Measurements from ENCODE around the gene GSTM3.

GRCh38 chr1:109724933-109725332, 15.9 kb downstream of the GSTM3 start:
- TF ChIP-seq CTCF (IDR thresholded peaks at IDR 0.05; ENCODE audit: insufficient read depth, low read depth, low read length) (no peak), EZH2 (IDR thresholded peaks at IDR 0.05; ENCODE audit: insufficient read depth, low read length) (no peak)

All from astrocyte (in vitro differentiated cells and primary cell).